Vagina (tissue), 2 donors: ENCODE measurements around the gene TMC5.

ENCODE experiments used
- CTCF ChIP-seq, 3 experiments: fragments of 450-650 bp in 2 of 3; fragments of 200-600 bp in 1 of 3; sonication (generic) in 1 of 3; IDR thresholded peaks; one replicate each; pipeline ENCODE4 v1.5.1; 2017 to 2019; ENCODE audit warnings: antibody characterized with exemption in 3 of 3, mild to moderate bottlenecking in 2 of 3, moderate library complexity in 2 of 3
- POLR2A ChIP-seq, 2 donors: fragments of 450-650 bp; IDR thresholded peaks; one replicate each; pipeline ENCODE4 v1.6.1; 2017; ENCODE audit warnings: antibody characterized with exemption in 2 of 2, mild to moderate bottlenecking in 2 of 2, moderate library complexity in 2 of 2
- POLR2AphosphoS5 ChIP-seq, 2 donors: sonication (generic); formaldehyde crosslinking; IDR thresholded peaks; one replicate each; pipeline ENCODE4 v1.9.0; 2017; ENCODE audit warnings: antibody characterized with exemption in 2 of 2, mild to moderate bottlenecking in 2 of 2, low read depth in 1 of 2; ENCODE audit not compliant: insufficient read depth in 1 of 2

- no peak for TF ChIP-seq CTCF (IDR thresholded peaks at IDR 0.05)
- no peak for TF ChIP-seq POLR2A (IDR thresholded peaks at IDR 0.05)
- TF ChIP-seq POLR2AphosphoS5 (IDR thresholded peaks at IDR 0.05; ENCODE audit: insufficient read depth in 1 of 2, low read depth in 1 of 2) = no peak
Measured at GRCh38 chr16:19450186-19450585, 32.5 kb downstream of the TMC5 start.
